ENCODE results near the gene ABCA13. TPM values are rescaled to one million over a fixed set of nuclear protein-coding genes. Genes with fewer than 3 reads are reported as not detected.

The ABCA13 gene
- polyA plus RNA-seq, 1 of the 3 experiments (the other 2 are of a cell fraction) = not detected

GRCh38 chr7:48161407-48162125 lies 9.7 kb upstream of the ABCA13 start (continued):
- TF ChIP-seq, protein P1, sequence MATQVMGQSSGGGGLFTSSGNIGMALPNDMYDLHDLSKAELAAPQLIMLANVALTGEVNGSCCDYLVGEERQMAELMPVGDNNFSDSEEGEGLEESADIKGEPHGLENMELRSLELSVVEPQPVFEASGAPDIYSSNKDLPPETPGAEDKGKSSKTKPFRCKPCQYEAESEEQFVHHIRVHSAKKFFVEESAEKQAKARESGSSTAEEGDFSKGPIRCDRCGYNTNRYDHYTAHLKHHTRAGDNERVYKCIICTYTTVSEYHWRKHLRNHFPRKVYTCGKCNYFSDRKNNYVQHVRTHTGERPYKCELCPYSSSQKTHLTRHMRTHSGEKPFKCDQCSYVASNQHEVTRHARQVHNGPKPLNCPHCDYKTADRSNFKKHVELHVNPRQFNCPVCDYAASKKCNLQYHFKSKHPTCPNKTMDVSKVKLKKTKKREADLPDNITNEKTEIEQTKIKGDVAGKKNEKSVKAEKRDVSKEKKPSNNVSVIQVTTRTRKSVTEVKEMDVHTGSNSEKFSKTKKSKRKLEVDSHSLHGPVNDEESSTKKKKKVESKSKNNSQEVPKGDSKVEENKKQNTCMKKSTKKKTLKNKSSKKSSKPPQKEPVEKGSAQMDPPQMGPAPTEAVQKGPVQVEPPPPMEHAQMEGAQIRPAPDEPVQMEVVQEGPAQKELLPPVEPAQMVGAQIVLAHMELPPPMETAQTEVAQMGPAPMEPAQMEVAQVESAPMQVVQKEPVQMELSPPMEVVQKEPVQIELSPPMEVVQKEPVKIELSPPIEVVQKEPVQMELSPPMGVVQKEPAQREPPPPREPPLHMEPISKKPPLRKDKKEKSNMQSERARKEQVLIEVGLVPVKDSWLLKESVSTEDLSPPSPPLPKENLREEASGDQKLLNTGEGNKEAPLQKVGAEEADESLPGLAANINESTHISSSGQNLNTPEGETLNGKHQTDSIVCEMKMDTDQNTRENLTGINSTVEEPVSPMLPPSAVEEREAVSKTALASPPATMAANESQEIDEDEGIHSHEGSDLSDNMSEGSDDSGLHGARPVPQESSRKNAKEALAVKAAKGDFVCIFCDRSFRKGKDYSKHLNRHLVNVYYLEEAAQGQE (IDR thresholded peaks at IDR 0.05; ENCODE audit: low read depth, low read length) = no peak
- no peak for TF ChIP-seq POLR2AphosphoS5 (IDR thresholded peaks at IDR 0.05; ENCODE audit: low read depth, low read length)
- TF ChIP-seq TAF1 (IDR thresholded peaks at IDR 0.05; ENCODE audit: borderline replicate concordance, low read depth, low read length) = no peak

- WGBS (ENCODE audit: low lambda C conversion rate) = 1% methylated on average over 2 of the region's 2 CpGs
- H3K79me2 ChIP-seq (ENCODE audit: insufficient read depth) = no peaks in the 10 kb centered on the region
- no peaks in the 10 kb centered on the region for H4K20me1 ChIP-seq (ENCODE audit: insufficient read depth)
- H2AFZ ChIP-seq (ENCODE audit: low read depth) = no peak overlapping the region
- ChIA-PET POLR2A (interaction anchor here (0.6 kb wide), 1 partner anchor 164 kb away, joined by 4 read pairs; no protein-coding TSS in a partner anchor), CTCF (interaction anchor here (2.3 kb wide), 1 partner anchor 10 kb away, joined by 6 read pairs; no protein-coding TSS in a partner anchor)
- H3K27ac ChIP-seq (ENCODE audit: low read depth in 2 of 2, low read length in 1 of 2) = no peak overlapping the region
- H3K4me3 ChIP-seq (ENCODE audit: low read depth in 2 of 2, low read length in 1 of 2) = no peak overlapping the region
- H3K9ac ChIP-seq = no peak overlapping the region
- H3K4me1 ChIP-seq (ENCODE audit: control insufficient read depth in 1 of 2, insufficient read depth in 2 of 2, low read depth in 1 of 2, low read length in 1 of 2) = no peaks in the 10 kb centered on the region
- TF ChIP-seq CTCF (IDR thresholded peaks at IDR 0.05) (no peak), FOXM1 (IDR thresholded peaks at IDR 0.05; ENCODE audit: low read depth) (no peak), FOXJ3 (CRISPR knock-in tag; IDR thresholded peaks at IDR 0.05) (no peak), SMC3 (IDR thresholded peaks at IDR 0.05; ENCODE audit: low read depth, low read length) (no peak), CHD2 (IDR thresholded peaks at IDR 0.05; ENCODE audit: low read length, partially characterized antibody) (no peak), MEF2A (IDR thresholded peaks at IDR 0.05; ENCODE audit: borderline replicate concordance, low read depth) (no peak), POLR2AphosphoS5 (IDR thresholded peaks at IDR 0.05; ENCODE audit: low read depth, low read length) (no peak), JUND (IDR thresholded peaks at IDR 0.05) (no peak), GATA2 (CRISPR knock-in tag; IDR thresholded peaks at IDR 0.05) (no peak), USF2 (IDR thresholded peaks at IDR 0.05; ENCODE audit: borderline replicate concordance, low read depth, low read length) (no peak)
- TF ChIP-seq, protein P2, sequence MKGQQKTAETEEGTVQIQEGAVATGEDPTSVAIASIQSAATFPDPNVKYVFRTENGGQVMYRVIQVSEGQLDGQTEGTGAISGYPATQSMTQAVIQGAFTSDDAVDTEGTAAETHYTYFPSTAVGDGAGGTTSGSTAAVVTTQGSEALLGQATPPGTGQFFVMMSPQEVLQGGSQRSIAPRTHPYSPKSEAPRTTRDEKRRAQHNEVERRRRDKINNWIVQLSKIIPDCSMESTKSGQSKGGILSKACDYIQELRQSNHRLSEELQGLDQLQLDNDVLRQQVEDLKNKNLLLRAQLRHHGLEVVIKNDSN (IDR thresholded peaks at IDR 0.05; ENCODE audit: borderline replicate concordance, low read depth) = no peak
- H3K4me2 ChIP-seq = no peak overlapping the region
- H3K9me2 ChIP-seq = no peaks in the 10 kb centered on the region
- H3F3A ChIP-seq (replicated peaks; ENCODE audit: insufficient read depth) = no peaks in the 10 kb centered on the region
- H3K9me3 ChIP-seq = no peaks in the 10 kb centered on the region
- H3K36me3 ChIP-seq (replicated peaks in 1 of 2; ENCODE audit: control insufficient read depth in 1 of 2, insufficient read depth in 2 of 2, low read length in 1 of 2) = no peaks in the 10 kb centered on the region
- DNase-seq = no peak
- H3K27me3 ChIP-seq (ENCODE audit: insufficient read depth) = peaks cover 6% of the 10 kb centered on the region; the same call in 1 of the 2 replicates
These were observed 6.1 kb upstream of the ABCA13 start for GRCh38 chr7:48165157-48165556.
